ENCODE results near the gene U2AF2. TPM values are rescaled to one million over a fixed set of nuclear protein-coding genes. Genes with fewer than 3 reads are reported as not detected.

The U2AF2 gene
- total RNA-seq, 1 donor from 2014 or later: 219 TPM

GRCh38 chr19:55660991-55661390 lies 6.2 kb downstream of the U2AF2 start:
- no peak for TF ChIP-seq CTCF (IDR thresholded peaks at IDR 0.05; ENCODE audit: unreplicated experiment)
- H3K4me1 Mint-ChIP-seq (ENCODE audit: unreplicated experiment): peaks cover 66% of the 10 kb centered on the region
- no peak overlapping the region for H3K27ac Mint-ChIP-seq (ENCODE audit: unreplicated experiment)
- no peaks in the 10 kb centered on the region for H3K9me3 Mint-ChIP-seq (ENCODE audit: unreplicated experiment)
- H3K4me3 Mint-ChIP-seq (ENCODE audit: unreplicated experiment): no peak overlapping the region
- H3K27me3 Mint-ChIP-seq (ENCODE audit: unreplicated experiment): peaks cover 40% of the 10 kb centered on the region
- H3K36me3 Mint-ChIP-seq (ENCODE audit: low read depth, unreplicated experiment): peaks cover 51% of the 10 kb centered on the region
- DNase-seq (ENCODE audit: low spot score): no peak

GRCh38 chr19:55661826-55662225 lies 7.0 kb downstream of the U2AF2 start:
- H3K9me3 Mint-ChIP-seq (ENCODE audit: unreplicated experiment): no peaks in the 10 kb centered on the region
- H3K27ac Mint-ChIP-seq (ENCODE audit: unreplicated experiment): peak overlapping the region; percentile 77
- H3K27me3 Mint-ChIP-seq (ENCODE audit: unreplicated experiment): peaks cover 37% of the 10 kb centered on the region
- H3K4me1 Mint-ChIP-seq (ENCODE audit: unreplicated experiment): peaks cover 58% of the 10 kb centered on the region
- no peak for TF ChIP-seq CTCF (IDR thresholded peaks at IDR 0.05; ENCODE audit: unreplicated experiment)
- H3K4me3 Mint-ChIP-seq (ENCODE audit: unreplicated experiment): peak overlapping the region; percentile 74
- peaks cover 54% of the 10 kb centered on the region for H3K36me3 Mint-ChIP-seq (ENCODE audit: low read depth, unreplicated experiment)
- no peak for DNase-seq (ENCODE audit: low spot score)

- Mint-ChIP-seq H3K36me3 (ENCODE audit: low read depth, unreplicated experiment) (peaks cover 61% of the 10 kb centered on the region), H3K9me3 (ENCODE audit: unreplicated experiment) (no peaks in the 10 kb centered on the region), H3K4me3 (ENCODE audit: unreplicated experiment) (no peak overlapping the region), H3K4me1 (ENCODE audit: unreplicated experiment) (peaks cover 41% of the 10 kb centered on the region), H3K27ac (ENCODE audit: unreplicated experiment) (peak overlapping the region; percentile 93), H3K27me3 (ENCODE audit: unreplicated experiment) (peaks cover 40% of the 10 kb centered on the region)
- no peak for DNase-seq (ENCODE audit: low spot score)
- no peak for TF ChIP-seq CTCF (IDR thresholded peaks at IDR 0.05; ENCODE audit: unreplicated experiment)
Observed at GRCh38 chr19:55663846-55664536, 9.2 kb downstream of the U2AF2 start.

- Mint-ChIP-seq H3K36me3 (ENCODE audit: low read depth, unreplicated experiment) (peaks cover 68% of the 10 kb centered on the region), H3K27me3 (ENCODE audit: unreplicated experiment) (peaks cover 40% of the 10 kb centered on the region), H3K27ac (ENCODE audit: unreplicated experiment) (no peak overlapping the region), H3K4me3 (ENCODE audit: unreplicated experiment) (no peak overlapping the region), H3K9me3 (ENCODE audit: unreplicated experiment) (no peaks in the 10 kb centered on the region), H3K4me1 (ENCODE audit: unreplicated experiment) (peaks cover 27% of the 10 kb centered on the region)
- no peak for TF ChIP-seq CTCF (IDR thresholded peaks at IDR 0.05; ENCODE audit: unreplicated experiment)
- no peak for DNase-seq (ENCODE audit: low spot score)
Observed at GRCh38 chr19:55666343-55667005, 11.6 kb downstream of the U2AF2 start.

GRCh38 chr19:55667006-55667381 lies 12.2 kb downstream of the U2AF2 start:
- H3K27me3 Mint-ChIP-seq (ENCODE audit: unreplicated experiment): peaks cover 36% of the 10 kb centered on the region
- H3K4me3 Mint-ChIP-seq (ENCODE audit: unreplicated experiment): no peak overlapping the region
- H3K4me1 Mint-ChIP-seq (ENCODE audit: unreplicated experiment): peaks cover 22% of the 10 kb centered on the region
- peaks cover 64% of the 10 kb centered on the region for H3K36me3 Mint-ChIP-seq (ENCODE audit: low read depth, unreplicated experiment)
- no peaks in the 10 kb centered on the region for H3K9me3 Mint-ChIP-seq (ENCODE audit: unreplicated experiment)
- TF ChIP-seq CTCF (IDR thresholded peaks at IDR 0.05; ENCODE audit: unreplicated experiment): no peak
- DNase-seq (ENCODE audit: low spot score): no peak
- H3K27ac Mint-ChIP-seq (ENCODE audit: unreplicated experiment): peak overlapping the region; percentile 18
